HG03159 (cell line): ENCODE data around the gene RHCG.
"Not testable (repeated sequence)": the region's sequence is repeated elsewhere in the genome, so short reads cannot be mapped to it uniquely, and the experiment has no call there.

Experiments used
- ATAC-seq: cut with Tn5 transposase; IDR thresholded peaks from one replicate; pipeline ENCODE4 v1.9.1; 2021; ENCODE audit warnings: mild to moderate bottlenecking, moderate library complexity; ENCODE audit not compliant: unreplicated experiment

The RHCG gene

GRCh38 chr15:89479173-89479572, 17.2 kb downstream of the RHCG start:
- no peak for ATAC-seq

- ATAC-seq = no peak
These were observed 18.8 kb downstream of the RHCG start for GRCh38 chr15:89477411-89478242.

GRCh38 chr15:89475661-89476060, 20.7 kb downstream of the RHCG start:
- ATAC-seq = no peak

GRCh38 chr15:89472785-89473256, 23.6 kb downstream of the RHCG start:
- ATAC-seq = no peak

GRCh38 chr15:89469426-89470096, 26.8 kb downstream of the RHCG start:
- ATAC-seq = no peak

- ATAC-seq = not testable (repeated sequence)
These were observed 27.6 kb downstream of the RHCG start for GRCh38 chr15:89468813-89469212.

- ATAC-seq = no peak
These were observed 33.3 kb downstream of the RHCG start for GRCh38 chr15:89463113-89463512.

GRCh38 chr15:89462198-89462912, 34.0 kb downstream of the RHCG start:
- no peak for ATAC-seq

- ATAC-seq = no peak
These were observed 35.0 kb downstream of the RHCG start for GRCh38 chr15:89461386-89461785.

GRCh38 chr15:89460048-89460447, 36.3 kb downstream of the RHCG start:
- ATAC-seq = no peak

- ATAC-seq = no peak
These were observed 36.9 kb downstream of the RHCG start for GRCh38 chr15:89459271-89460038.

GRCh38 chr15:89458440-89458839, 37.9 kb downstream of the RHCG start:
- ATAC-seq = no peak

- ATAC-seq = no peak
These were observed 39.3 kb downstream of the RHCG start for GRCh38 chr15:89457086-89457485.

- ATAC-seq = no peak
These were observed 40.8 kb downstream of the RHCG start for GRCh38 chr15:89455535-89455934.

GRCh38 chr15:89452330-89452836, 44.0 kb downstream of the RHCG start:
- ATAC-seq = no peak

GRCh38 chr15:89451846-89452245, 44.5 kb downstream of the RHCG start:
- no peak for ATAC-seq

- no peak for ATAC-seq
These were observed 46.0 kb downstream of the RHCG start for GRCh38 chr15:89450076-89451006.

GRCh38 chr15:89448825-89449224, 47.6 kb downstream of the RHCG start:
- ATAC-seq = no peak

GRCh38 chr15:89447676-89448075, 48.7 kb downstream of the RHCG start:
- no peak for ATAC-seq
